ENCODE data around the gene LRP3. TPM values are rescaled to one million over a fixed set of nuclear protein-coding genes. Genes with fewer than 3 reads are reported as not detected.

LRP3 gene
- polyA plus RNA-seq, 1 of the 3 experiments (the other 2 are of a cell fraction) = 8.2 TPM

GRCh38 chr19:33198169-33198568, 4.0 kb downstream of the LRP3 start (continued):
- no peak for TF ChIP-seq EZH2phosphoT487 (IDR thresholded peaks at IDR 0.05; ENCODE audit: borderline replicate concordance, low read depth)
- no peak for TF ChIP-seq YY1 (IDR thresholded peaks at IDR 0.05; ENCODE audit: low read depth)

DNA sequence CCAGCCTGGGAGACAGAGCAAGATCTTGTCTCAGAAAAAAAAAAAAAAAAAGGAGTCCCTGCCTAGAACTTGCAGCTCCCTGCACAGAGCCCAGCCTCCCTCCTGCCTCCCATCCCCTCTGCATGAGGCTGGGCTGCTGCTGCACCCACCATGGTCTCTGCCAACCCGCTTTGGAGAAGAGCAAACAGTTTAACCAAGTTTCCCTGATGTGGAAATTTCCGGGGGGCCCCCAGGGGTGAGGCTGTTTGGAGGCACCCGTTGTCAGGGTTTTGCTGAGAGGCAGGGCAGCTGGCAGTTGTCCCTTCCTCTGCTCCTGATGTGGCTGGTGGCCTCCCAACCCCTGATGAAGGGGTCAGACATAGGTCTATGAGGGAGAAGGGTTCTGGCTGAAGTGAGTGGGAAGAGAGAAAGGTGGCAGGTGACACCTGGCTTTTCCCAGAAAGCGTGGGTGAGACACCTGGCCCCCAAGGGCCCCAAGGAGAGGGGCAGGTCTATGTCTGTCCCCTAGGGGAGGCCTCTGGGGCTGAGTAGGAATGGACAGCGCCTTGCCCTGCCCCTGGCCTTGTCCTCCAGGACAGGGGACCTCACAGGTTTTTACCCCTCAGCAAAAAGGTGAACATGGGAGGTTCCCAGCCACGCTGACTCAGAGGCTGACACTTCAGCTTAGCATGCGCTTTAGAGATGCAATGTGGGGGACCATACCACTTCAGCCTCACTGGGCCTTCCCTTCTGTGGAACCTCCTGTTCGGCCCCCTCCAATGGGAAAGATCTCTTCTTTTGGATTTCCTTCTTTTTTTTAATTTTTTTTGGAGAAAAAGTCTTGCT, 5.5 kb downstream of the LRP3 start:
- Histone ChIP-seq H3K27me3 (ENCODE audit: insufficient read depth) (no peaks in the 10 kb centered on the region), H3K79me2 (ENCODE audit: insufficient read depth) (no peaks in the 10 kb centered on the region), H3K36me3 (replicated peaks in 1 of 2; ENCODE audit: control insufficient read depth in 1 of 2, insufficient read depth in 2 of 2, low read length in 1 of 2) (peaks cover 0 to 3% of the 10 kb centered on the region in 2 experiments), H4K20me1 (ENCODE audit: insufficient read depth) (0 out of 2 replicates have a peak, but pooled peaks cover 5% of the 10 kb centered on the region), H3K4me1 (ENCODE audit: control insufficient read depth in 1 of 2, insufficient read depth in 2 of 2, low read depth in 1 of 2, low read length in 1 of 2) (peaks cover 0 to 8% of the 10 kb centered on the region in 2 experiments; a peak in 1 of 4 replicates), H3K4me2 (no peak overlapping the region), H3K9me2 (no peaks in the 10 kb centered on the region), H3K4me3 (ENCODE audit: low read depth in 2 of 2, low read length in 1 of 2) (no peak overlapping the region), H2AFZ (ENCODE audit: low read depth) (no peak overlapping the region), H3F3A (replicated peaks; ENCODE audit: insufficient read depth) (no peaks in the 10 kb centered on the region), H3K27ac (ENCODE audit: low read depth in 2 of 2, low read length in 1 of 2) (no peak overlapping the region), H3K9me3 (no peaks in the 10 kb centered on the region), H3K9ac (no peak overlapping the region)
- WGBS (ENCODE audit: low lambda C conversion rate) = 79% methylated on average over 7 of the region's 8 CpGs
- peak; percentile 9 for DNase-seq
- ChIA-PET CTCF (interaction anchor here (0.6 to 1.4 kb wide), 2 partner anchors 74 to 181 kb away, joined by 3 to 5 read pairs; no protein-coding TSS in a partner anchor), POLR2A (no interaction called here)
- TF ChIP-seq RAD21 (IDR thresholded peaks at IDR 0.05; ENCODE audit: low read length) (no peak), YY1 (IDR thresholded peaks at IDR 0.05; ENCODE audit: low read depth) (no peak), RFX5 (IDR thresholded peaks at IDR 0.05; ENCODE audit: low read length) (no peak), TAF1 (IDR thresholded peaks at IDR 0.05; ENCODE audit: borderline replicate concordance, low read depth, low read length) (no peak), RCOR1 (IDR thresholded peaks at IDR 0.05; ENCODE audit: low read length) (no peak), SMC3 (IDR thresholded peaks at IDR 0.05; ENCODE audit: low read depth, low read length) (no peak), TEAD4 (IDR thresholded peaks at IDR 0.05; ENCODE audit: borderline replicate concordance, insufficient read depth) (no peak), PBX3 (IDR thresholded peaks at IDR 0.05) (no peak), MXI1 (IDR thresholded peaks at IDR 0.05; ENCODE audit: low read depth, low read length) (no peak), SIN3A (IDR thresholded peaks at IDR 0.05; ENCODE audit: borderline replicate concordance, low read depth, low read length) (no peak)
- TF ChIP-seq, protein P1, sequence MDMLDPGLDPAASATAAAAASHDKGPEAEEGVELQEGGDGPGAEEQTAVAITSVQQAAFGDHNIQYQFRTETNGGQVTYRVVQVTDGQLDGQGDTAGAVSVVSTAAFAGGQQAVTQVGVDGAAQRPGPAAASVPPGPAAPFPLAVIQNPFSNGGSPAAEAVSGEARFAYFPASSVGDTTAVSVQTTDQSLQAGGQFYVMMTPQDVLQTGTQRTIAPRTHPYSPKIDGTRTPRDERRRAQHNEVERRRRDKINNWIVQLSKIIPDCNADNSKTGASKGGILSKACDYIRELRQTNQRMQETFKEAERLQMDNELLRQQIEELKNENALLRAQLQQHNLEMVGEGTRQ (IDR thresholded peaks at IDR 0.05; ENCODE audit: borderline replicate concordance, low read depth, low read length) = no peak
- TF ChIP-seq, protein P2, sequence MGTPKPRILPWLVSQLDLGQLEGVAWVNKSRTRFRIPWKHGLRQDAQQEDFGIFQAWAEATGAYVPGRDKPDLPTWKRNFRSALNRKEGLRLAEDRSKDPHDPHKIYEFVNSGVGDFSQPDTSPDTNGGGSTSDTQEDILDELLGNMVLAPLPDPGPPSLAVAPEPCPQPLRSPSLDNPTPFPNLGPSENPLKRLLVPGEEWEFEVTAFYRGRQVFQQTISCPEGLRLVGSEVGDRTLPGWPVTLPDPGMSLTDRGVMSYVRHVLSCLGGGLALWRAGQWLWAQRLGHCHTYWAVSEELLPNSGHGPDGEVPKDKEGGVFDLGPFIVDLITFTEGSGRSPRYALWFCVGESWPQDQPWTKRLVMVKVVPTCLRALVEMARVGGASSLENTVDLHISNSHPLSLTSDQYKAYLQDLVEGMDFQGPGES (IDR thresholded peaks at IDR 0.05; ENCODE audit: low read depth, low read length) = no peak
- TF ChIP-seq, protein P3, sequence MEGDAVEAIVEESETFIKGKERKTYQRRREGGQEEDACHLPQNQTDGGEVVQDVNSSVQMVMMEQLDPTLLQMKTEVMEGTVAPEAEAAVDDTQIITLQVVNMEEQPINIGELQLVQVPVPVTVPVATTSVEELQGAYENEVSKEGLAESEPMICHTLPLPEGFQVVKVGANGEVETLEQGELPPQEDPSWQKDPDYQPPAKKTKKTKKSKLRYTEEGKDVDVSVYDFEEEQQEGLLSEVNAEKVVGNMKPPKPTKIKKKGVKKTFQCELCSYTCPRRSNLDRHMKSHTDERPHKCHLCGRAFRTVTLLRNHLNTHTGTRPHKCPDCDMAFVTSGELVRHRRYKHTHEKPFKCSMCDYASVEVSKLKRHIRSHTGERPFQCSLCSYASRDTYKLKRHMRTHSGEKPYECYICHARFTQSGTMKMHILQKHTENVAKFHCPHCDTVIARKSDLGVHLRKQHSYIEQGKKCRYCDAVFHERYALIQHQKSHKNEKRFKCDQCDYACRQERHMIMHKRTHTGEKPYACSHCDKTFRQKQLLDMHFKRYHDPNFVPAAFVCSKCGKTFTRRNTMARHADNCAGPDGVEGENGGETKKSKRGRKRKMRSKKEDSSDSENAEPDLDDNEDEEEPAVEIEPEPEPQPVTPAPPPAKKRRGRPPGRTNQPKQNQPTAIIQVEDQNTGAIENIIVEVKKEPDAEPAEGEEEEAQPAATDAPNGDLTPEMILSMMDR (IDR thresholded peaks at IDR 0.05) = no peak

Data from SK-N-SH (cell line).